ENCODE results near the gene GABARAP.

GABARAP gene

GRCh38 chr17:7261379-7262191, 19.3 kb upstream of the GABARAP start:
- Histone ChIP-seq H3K4me3 (IDR thresholded peaks at IDR 0.05; ENCODE audit: insufficient read depth, low read depth, low read length) (no peak overlapping the region), H2AFZ (ENCODE audit: low read depth) (peak overlapping the region; percentile 34; the same call in 1 of the 2 replicates), H3K27ac (no peak overlapping the region), H3K27me3 (ENCODE audit: insufficient read depth, low read depth) (no peaks in the 10 kb centered on the region; the same call in 1 of the 2 replicates), H3K9ac (no peak overlapping the region), H4K20me1 (ENCODE audit: insufficient read depth) (no peaks in the 10 kb centered on the region), H3K79me2 (ENCODE audit: insufficient read depth, low read depth) (no peaks in the 10 kb centered on the region), H3K4me1 (ENCODE audit: low read depth, poor library complexity, severe bottlenecking) (no peaks in the 10 kb centered on the region), H3K36me3 (ENCODE audit: insufficient read depth) (no peaks in the 10 kb centered on the region), H3K4me2 (peak overlapping the region; percentile 21; the same call in 1 of the 2 replicates)
- no peak for TF ChIP-seq CTCF (conservative IDR thresholded peaks at IDR 0.05; ENCODE audit: low read depth, low read length)

GRCh38 chr17:7260651-7261378, 18.6 kb upstream of the GABARAP start:
- H3K4me1 ChIP-seq (ENCODE audit: low read depth, poor library complexity, severe bottlenecking), result no peaks in the 10 kb centered on the region
- no peaks in the 10 kb centered on the region for H3K79me2 ChIP-seq (ENCODE audit: insufficient read depth, low read depth)
- peak overlapping the region; percentile 21; the same call in 1 of the 2 replicates for H3K4me2 ChIP-seq
- peak overlapping the region; percentile 34; the same call in 1 of the 2 replicates for H2AFZ ChIP-seq (ENCODE audit: low read depth)
- no peak overlapping the region for H3K4me3 ChIP-seq (IDR thresholded peaks at IDR 0.05; ENCODE audit: insufficient read depth, low read depth, low read length)
- H3K9ac ChIP-seq, result no peak overlapping the region
- H3K27me3 ChIP-seq (ENCODE audit: insufficient read depth, low read depth), result no peaks in the 10 kb centered on the region; the same call in 1 of the 2 replicates
- TF ChIP-seq CTCF (conservative IDR thresholded peaks at IDR 0.05; ENCODE audit: low read depth, low read length), result no peak
- H4K20me1 ChIP-seq (ENCODE audit: insufficient read depth), result no peaks in the 10 kb centered on the region
- no peaks in the 10 kb centered on the region for H3K36me3 ChIP-seq (ENCODE audit: insufficient read depth)
- H3K27ac ChIP-seq, result no peak overlapping the region

- H3K27ac ChIP-seq, result no peak overlapping the region
- H2AFZ ChIP-seq (ENCODE audit: low read depth), result no peak overlapping the region
- H3K36me3 ChIP-seq (ENCODE audit: insufficient read depth), result no peaks in the 10 kb centered on the region
- no peaks in the 10 kb centered on the region for H4K20me1 ChIP-seq (ENCODE audit: insufficient read depth)
- no peak for TF ChIP-seq CTCF (conservative IDR thresholded peaks at IDR 0.05; ENCODE audit: low read depth, low read length)
- no peaks in the 10 kb centered on the region; the same call in 1 of the 2 replicates for H3K27me3 ChIP-seq (ENCODE audit: insufficient read depth, low read depth)
- H3K9ac ChIP-seq, result no peak overlapping the region
- no peak overlapping the region for H3K4me2 ChIP-seq
- H3K79me2 ChIP-seq (ENCODE audit: insufficient read depth, low read depth), result no peaks in the 10 kb centered on the region
- no peaks in the 10 kb centered on the region for H3K4me1 ChIP-seq (ENCODE audit: low read depth, poor library complexity, severe bottlenecking)
- H3K4me3 ChIP-seq (IDR thresholded peaks at IDR 0.05; ENCODE audit: insufficient read depth, low read depth, low read length), result no peak overlapping the region
These were observed 17.9 kb upstream of the GABARAP start for GRCh38 chr17:7260151-7260550.

GRCh38 chr17:7259555-7259889, 17.3 kb upstream of the GABARAP start:
- Histone ChIP-seq H3K27me3 (ENCODE audit: insufficient read depth, low read depth) (no peaks in the 10 kb centered on the region; the same call in 1 of the 2 replicates), H2AFZ (ENCODE audit: low read depth) (no peak overlapping the region), H4K20me1 (ENCODE audit: insufficient read depth) (no peaks in the 10 kb centered on the region), H3K79me2 (ENCODE audit: insufficient read depth, low read depth) (no peaks in the 10 kb centered on the region), H3K27ac (no peak overlapping the region), H3K4me3 (IDR thresholded peaks at IDR 0.05; ENCODE audit: insufficient read depth, low read depth, low read length) (no peak overlapping the region), H3K4me1 (ENCODE audit: low read depth, poor library complexity, severe bottlenecking) (no peaks in the 10 kb centered on the region), H3K9ac (no peak overlapping the region), H3K4me2 (no peak overlapping the region), H3K36me3 (ENCODE audit: insufficient read depth) (no peaks in the 10 kb centered on the region)
- no peak for TF ChIP-seq CTCF (conservative IDR thresholded peaks at IDR 0.05; ENCODE audit: low read depth, low read length)
